Suprapubic skin (tissue), 4 donors: ENCODE measurements around the gene PGAM1. TPM values are rescaled to one million over a fixed set of nuclear protein-coding genes. Genes with fewer than 3 reads are reported as not detected.
A peak's percentile ranks its signal among the peaks of the same experiment; 100 is the strongest.

Experiments used
- DNase-seq, 2 donors: peaks; one replicate each; pipeline ENCODE4 v3.0.0-alpha.2; 2019; ENCODE audit warnings: low spot score in 2 of 2
- H3K27ac ChIP-seq: fragments of 200-600 bp; sonication (generic); one replicate; pipeline ENCODE4 v1.5.1; 2019
- H3K27me3 ChIP-seq: fragments of 200-600 bp; sonication (generic); one replicate; pipeline ENCODE4 v1.5.1; 2019
- H3K36me3 ChIP-seq: fragments of 200-600 bp; sonication (generic); one replicate; pipeline ENCODE4 v1.5.1; 2019
- H3K4me1 ChIP-seq: fragments of 200-600 bp; sonication (generic); one replicate; pipeline ENCODE4 v1.5.1; 2019
- H3K4me3 ChIP-seq: fragments of 200-600 bp; sonication (generic); one replicate; pipeline ENCODE4 v1.5.1; 2019; ENCODE audit warnings: mild to moderate bottlenecking
- H3K9me3 ChIP-seq: fragments of 200-600 bp; sonication (generic); one replicate; pipeline ENCODE4 v1.5.1; 2019
- EP300 ChIP-seq: sonication (generic); formaldehyde crosslinking; IDR thresholded peaks from one replicate; pipeline ENCODE4 v1.6.1; 2017; ENCODE audit warnings: antibody characterized with exemption
- POLR2A ChIP-seq, 2 donors: fragments of 450-650 bp; IDR thresholded peaks; one replicate each; pipeline ENCODE4 v1.6.1; 2017; ENCODE audit warnings: antibody characterized with exemption in 2 of 2, mild to moderate bottlenecking in 2 of 2, moderate library complexity in 2 of 2
- POLR2AphosphoS5 ChIP-seq, 3 donors: sonication (generic); formaldehyde crosslinking; IDR thresholded peaks; one replicate each; pipeline ENCODE4 v1.6.1; 2017; ENCODE audit warnings: antibody characterized with exemption in 3 of 3
- WGBS: methylation state at CpG from one replicate; pipeline ENCODE4 v1.1.5; 2018; 5-methylcytosine and 5-hydroxymethylcytosine counted together
- total RNA-seq, 4 donors: library from RNA; depleted of rRNA; stranded (reverse); fragments of >200 nt; gene quantifications; one replicate each; pipeline ENCODE4 v1.1.0, GENCODE V29; 2016
- TF ChIP-seq, protein P1 (sequence below), 2 donors: fragments of 200-600 bp in 1 of 2; fragments of 450-650 bp in 1 of 2; sonication (generic) in 1 of 2; IDR thresholded peaks; one replicate each; pipeline ENCODE4 v1.5.1; 2016 to 2019; ENCODE audit warnings: antibody characterized with exemption in 2 of 2, mild to moderate bottlenecking in 1 of 2, moderate library complexity in 1 of 2

Gene PGAM1
- total RNA-seq, 4 donors from 2014 or later: 106 to 238 (median 209) TPM

DNA sequence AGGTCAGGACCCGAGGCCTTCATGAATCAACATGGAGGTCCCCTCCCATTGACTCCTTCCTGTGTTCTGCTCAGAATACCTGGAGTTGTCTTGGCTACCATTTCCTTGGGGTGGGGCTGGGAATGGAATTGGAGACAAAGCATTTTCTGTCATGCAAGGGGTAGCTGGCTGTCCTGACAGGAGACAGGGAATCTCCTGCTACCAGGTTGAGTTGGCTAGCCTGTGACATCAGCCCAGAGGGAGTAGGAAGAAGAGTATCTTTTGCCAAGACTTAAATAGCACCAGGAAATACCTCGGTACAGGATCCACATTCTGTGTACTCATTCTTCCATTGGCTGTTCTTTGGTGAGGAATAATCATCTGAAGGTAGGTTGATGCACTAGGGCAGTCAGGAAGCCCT is 24.8 kb downstream of the PGAM1 start:
- no peak overlapping the region for H3K4me3 ChIP-seq
- no peak overlapping the region for H3K27ac ChIP-seq
- no peaks in the 10 kb centered on the region for H3K9me3 ChIP-seq
- H3K36me3 ChIP-seq: peaks cover 30% of the 10 kb centered on the region
- TF ChIP-seq, protein P1, sequence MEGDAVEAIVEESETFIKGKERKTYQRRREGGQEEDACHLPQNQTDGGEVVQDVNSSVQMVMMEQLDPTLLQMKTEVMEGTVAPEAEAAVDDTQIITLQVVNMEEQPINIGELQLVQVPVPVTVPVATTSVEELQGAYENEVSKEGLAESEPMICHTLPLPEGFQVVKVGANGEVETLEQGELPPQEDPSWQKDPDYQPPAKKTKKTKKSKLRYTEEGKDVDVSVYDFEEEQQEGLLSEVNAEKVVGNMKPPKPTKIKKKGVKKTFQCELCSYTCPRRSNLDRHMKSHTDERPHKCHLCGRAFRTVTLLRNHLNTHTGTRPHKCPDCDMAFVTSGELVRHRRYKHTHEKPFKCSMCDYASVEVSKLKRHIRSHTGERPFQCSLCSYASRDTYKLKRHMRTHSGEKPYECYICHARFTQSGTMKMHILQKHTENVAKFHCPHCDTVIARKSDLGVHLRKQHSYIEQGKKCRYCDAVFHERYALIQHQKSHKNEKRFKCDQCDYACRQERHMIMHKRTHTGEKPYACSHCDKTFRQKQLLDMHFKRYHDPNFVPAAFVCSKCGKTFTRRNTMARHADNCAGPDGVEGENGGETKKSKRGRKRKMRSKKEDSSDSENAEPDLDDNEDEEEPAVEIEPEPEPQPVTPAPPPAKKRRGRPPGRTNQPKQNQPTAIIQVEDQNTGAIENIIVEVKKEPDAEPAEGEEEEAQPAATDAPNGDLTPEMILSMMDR (IDR thresholded peaks at IDR 0.05): no peak
- TF ChIP-seq POLR2A (IDR thresholded peaks at IDR 0.05): no peak
- TF ChIP-seq EP300: no peak
- TF ChIP-seq POLR2AphosphoS5 (IDR thresholded peaks at IDR 0.05): no peak
- no peaks in the 10 kb centered on the region for H3K27me3 ChIP-seq
- DNase-seq: no peak
- 57% methylated on average over 2 of the region's 2 CpGs for WGBS
- H3K4me1 ChIP-seq: peaks cover 58% of the 10 kb centered on the region

DNA sequence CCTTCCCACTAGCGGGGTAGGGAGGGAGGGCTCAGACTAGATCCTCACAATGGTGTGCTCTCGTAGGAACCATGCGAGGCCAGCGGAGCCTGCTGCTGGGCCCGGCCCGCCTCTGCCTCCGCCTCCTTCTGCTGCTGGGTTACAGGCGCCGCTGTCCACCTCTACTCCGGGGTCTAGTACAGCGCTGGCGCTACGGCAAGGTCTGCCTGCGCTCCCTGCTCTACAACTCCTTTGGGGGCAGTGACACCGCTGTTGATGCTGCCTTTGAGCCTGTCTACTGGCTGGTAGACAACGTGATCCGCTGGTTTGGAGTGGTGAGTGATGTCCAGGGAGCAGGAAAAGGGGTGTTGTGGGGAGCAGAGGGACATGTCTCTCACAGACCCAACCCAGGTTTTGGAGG is 25.6 kb downstream of the PGAM1 start:
- TF ChIP-seq POLR2A (IDR thresholded peaks at IDR 0.05) (no peak), EP300 (no peak), POLR2AphosphoS5 (IDR thresholded peaks at IDR 0.05) (no peak)
- TF ChIP-seq, protein P1 (IDR thresholded peaks at IDR 0.05): no peak
- no peak for DNase-seq
- H3K27ac ChIP-seq: peak overlapping the region; percentile 17
- no peak overlapping the region for H3K4me3 ChIP-seq
- peaks cover 54% of the 10 kb centered on the region for H3K4me1 ChIP-seq
- H3K27me3 ChIP-seq: no peaks in the 10 kb centered on the region
- H3K36me3 ChIP-seq: peaks cover 38% of the 10 kb centered on the region
- WGBS: 92% methylated on average over 15 of the region's 17 CpGs
- no peaks in the 10 kb centered on the region for H3K9me3 ChIP-seq

DNA sequence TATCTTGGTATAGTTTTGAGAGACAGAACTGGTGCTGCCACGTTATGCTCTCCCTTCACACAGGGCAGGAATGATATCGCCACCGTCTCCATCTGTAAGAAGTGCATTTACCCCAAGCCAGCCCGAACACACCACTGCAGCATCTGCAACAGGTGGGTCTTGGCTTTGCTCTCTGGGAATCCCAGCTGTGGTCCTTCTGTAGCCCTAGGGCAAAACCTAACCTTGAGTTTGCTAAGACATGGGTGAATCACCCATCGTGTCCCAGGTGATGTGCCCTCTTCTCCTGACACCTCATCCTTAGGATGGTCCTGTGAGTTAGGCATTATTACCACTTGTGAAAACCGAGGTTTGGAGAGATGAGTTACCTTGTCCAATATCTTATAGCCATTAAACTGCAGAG is 26.4 kb downstream of the PGAM1 start:
- Histone ChIP-seq H3K27ac (no peak overlapping the region), H3K27me3 (no peaks in the 10 kb centered on the region), H3K36me3 (peaks cover 46% of the 10 kb centered on the region), H3K9me3 (no peaks in the 10 kb centered on the region), H3K4me3 (no peak overlapping the region), H3K4me1 (peaks cover 47% of the 10 kb centered on the region)
- TF ChIP-seq, protein P1 (IDR thresholded peaks at IDR 0.05): no peak
- TF ChIP-seq EP300 (no peak), POLR2AphosphoS5 (IDR thresholded peaks at IDR 0.05) (no peak), POLR2A (IDR thresholded peaks at IDR 0.05) (no peak)
- WGBS: 83% methylated on average over 6 of the region's 6 CpGs
- DNase-seq: no peak

DNA sequence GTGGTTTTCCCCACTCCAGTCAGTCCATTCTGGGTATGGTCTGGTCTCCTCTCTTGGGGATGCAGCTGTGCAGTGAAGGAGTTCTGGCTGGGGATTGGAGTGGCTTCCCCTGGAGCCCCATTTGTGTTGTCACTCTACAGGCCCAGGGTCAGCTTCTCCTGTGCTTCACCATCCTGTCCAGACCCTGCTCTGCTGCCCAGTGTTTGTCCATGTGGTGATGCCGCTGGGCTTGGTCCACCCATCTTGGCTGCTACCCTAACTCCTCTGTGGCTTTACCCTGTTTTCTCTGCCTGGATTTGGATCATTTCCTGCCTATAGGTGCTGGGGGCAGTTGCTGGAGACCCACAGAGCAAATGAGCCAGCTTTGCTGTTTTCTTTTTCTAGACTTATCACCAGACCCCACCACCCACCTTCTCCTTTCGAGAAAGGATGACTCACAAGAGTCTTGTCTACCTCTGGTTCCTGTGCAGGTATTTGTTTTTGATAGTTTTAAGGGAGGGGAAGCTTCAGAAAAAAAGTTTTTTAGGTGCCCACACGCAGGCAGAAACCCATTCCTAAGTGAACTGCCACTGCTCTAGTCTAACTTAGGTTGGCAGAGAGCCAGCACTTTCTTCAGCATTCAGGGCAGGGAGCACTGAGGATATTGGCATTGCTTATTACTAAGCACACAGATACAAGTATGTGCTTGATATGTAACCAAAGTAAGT is 28.5 kb downstream of the PGAM1 start:
- Histone ChIP-seq H3K4me1 (peaks cover 28% of the 10 kb centered on the region), H3K27me3 (no peaks in the 10 kb centered on the region), H3K9me3 (no peaks in the 10 kb centered on the region), H3K36me3 (peaks cover 66% of the 10 kb centered on the region), H3K4me3 (no peak overlapping the region), H3K27ac (no peak overlapping the region)
- WGBS: 57% methylated on average over 3 of the region's 3 CpGs
- no peak for TF ChIP-seq POLR2AphosphoS5 (IDR thresholded peaks at IDR 0.05)
- TF ChIP-seq POLR2A (IDR thresholded peaks at IDR 0.05): no peak
- TF ChIP-seq EP300: no peak
- TF ChIP-seq, protein P1 (IDR thresholded peaks at IDR 0.05): no peak
- no peak for DNase-seq

DNA sequence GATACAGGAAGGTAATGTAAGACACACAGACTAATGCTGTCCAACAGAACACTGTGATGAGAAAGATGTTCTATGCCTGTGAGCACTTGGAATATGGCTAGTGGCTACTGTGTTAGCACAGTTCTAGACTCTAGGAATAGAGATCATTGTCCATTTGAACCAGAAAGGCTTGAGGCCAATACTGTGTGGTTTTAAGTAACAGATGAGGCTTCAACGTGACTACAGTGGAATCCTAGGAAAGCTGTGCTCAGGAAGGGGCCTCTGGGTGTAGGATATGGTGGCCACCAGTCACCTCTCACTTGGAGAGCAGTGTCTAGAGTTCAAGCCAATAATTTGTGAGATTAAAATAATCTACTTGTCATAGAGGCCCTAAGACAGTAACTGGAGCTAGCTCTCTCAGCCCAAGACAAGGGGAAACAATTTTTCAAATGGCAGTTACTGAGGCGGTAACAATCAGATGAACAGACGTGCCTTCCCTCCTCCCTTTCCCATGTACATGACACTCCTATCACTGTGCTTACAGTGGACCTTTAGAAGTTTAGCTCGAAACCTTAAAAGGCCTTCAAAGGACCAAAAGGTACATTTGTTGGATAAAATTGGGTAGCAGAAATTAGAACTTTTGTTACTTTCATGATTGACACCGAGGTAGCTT is 30.2 kb downstream of the PGAM1 start:
- Histone ChIP-seq H3K27ac (no peak overlapping the region), H3K4me3 (no peak overlapping the region), H3K4me1 (peaks cover 19% of the 10 kb centered on the region), H3K27me3 (no peaks in the 10 kb centered on the region), H3K9me3 (no peaks in the 10 kb centered on the region), H3K36me3 (peaks cover 81% of the 10 kb centered on the region)
- TF ChIP-seq, protein P1 (IDR thresholded peaks at IDR 0.05): no peak
- TF ChIP-seq EP300: no peak
- no peak for TF ChIP-seq POLR2AphosphoS5 (IDR thresholded peaks at IDR 0.05)
- TF ChIP-seq POLR2A (IDR thresholded peaks at IDR 0.05): no peak
- DNase-seq: no peak
- 59% methylated on average over 5 of the region's 5 CpGs for WGBS
